CD1c-positive myeloid dendritic cell (primary cell): ENCODE results near the gene APBA1.

Experiments used
- DNase-seq: peaks from one replicate; pipeline ENCODE4 v3.0.0-alpha.2; 2016; ENCODE audit errors: extremely low spot score

Gene APBA1

GRCh38 chr9:69671879-69672595 is at the start of gene APBA1:
Gene APBA1, minus strand, starts transcription at chr9:69672371.
- DNase-seq = peak; percentile 72

DNA sequence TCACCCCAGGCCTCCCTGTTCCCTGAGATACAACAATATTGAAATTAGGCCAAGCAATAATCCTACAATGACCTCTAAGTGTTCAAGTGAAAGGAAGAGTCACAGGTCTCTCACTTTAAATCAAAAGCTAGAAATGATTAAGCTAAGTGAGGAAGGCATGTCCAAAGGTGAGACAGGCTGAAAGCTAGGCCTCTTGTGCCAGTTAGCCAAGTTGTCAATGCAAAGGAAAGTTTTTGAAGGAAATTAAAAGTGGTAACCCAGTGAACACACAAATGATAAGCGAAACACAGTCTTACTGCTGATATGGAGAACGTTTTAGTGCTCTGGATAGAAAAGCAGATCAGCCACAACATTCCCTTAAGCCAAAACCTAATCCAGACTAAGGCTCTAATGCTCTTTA is 47.8 kb upstream of the APBA1 start:
- no peak for DNase-seq

DNA sequence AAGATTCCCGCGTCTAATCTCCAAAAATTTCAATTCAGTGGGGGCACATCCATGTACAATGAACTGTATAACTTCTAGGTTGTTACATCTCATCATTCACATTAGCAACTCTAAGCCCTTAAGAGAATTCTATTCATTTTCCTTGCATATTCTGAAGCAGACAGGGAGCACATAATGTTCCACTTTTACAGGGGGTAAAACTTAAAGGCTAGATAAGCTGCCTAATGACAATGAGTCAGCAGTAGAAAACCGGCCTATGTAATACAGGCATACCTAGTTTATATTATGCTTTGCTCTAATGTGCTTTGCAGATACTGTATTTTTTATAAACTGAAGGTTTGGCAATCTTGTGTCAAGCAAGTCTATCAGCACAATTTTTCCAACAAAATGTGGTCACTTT is 47.2 kb upstream of the APBA1 start:
- DNase-seq = no peak

- no peak for DNase-seq
Observed at GRCh38 chr9:69718218-69718617, 46.0 kb upstream of the APBA1 start.

- no peak for DNase-seq
Observed at GRCh38 chr9:69715825-69716224, 43.7 kb upstream of the APBA1 start.

GRCh38 chr9:69715096-69715495 is 42.9 kb upstream of the APBA1 start:
- no peak for DNase-seq

DNA sequence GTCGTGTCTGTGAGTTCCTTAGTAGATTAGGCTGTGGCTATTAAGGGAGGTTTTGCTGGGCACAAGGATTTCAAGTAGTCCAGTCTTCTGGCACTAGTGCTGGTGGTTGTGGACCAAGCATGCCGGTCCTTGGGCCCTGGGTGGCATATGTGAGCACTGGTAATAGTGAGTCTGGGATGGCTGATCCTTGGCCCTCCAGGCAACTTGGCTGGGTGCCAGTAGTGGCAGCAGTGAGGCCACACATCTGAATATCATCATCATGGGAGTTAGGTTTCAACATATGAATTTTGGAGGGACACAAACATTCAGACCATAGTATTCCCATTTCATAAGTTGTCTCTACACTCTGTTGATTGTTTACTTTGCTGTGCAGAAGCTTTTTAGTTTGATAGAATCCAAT is 25.3 kb upstream of the APBA1 start:
- no peak for DNase-seq

DNA sequence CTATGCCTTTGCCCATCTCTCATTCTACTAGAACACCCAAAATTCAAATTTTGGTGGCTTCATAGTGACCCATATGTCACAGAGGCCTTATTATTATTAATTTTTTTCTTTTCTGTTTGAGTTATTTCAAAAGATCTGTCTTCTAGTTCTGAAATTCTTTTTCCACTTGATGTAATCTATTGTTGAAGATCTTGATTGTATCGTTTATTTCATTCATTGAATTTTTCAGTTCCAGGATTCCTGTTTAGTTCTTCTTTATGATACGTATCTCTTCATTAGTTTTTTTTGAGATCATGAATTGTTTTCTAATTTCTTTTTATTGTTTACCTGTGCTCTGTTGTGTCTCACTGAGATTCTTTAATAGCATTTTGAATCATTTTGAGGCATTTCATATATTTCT is 24.6 kb upstream of the APBA1 start:
- DNase-seq = no peak

- no peak for DNase-seq
Observed at GRCh38 chr9:69689991-69690538, 17.9 kb upstream of the APBA1 start.

DNA sequence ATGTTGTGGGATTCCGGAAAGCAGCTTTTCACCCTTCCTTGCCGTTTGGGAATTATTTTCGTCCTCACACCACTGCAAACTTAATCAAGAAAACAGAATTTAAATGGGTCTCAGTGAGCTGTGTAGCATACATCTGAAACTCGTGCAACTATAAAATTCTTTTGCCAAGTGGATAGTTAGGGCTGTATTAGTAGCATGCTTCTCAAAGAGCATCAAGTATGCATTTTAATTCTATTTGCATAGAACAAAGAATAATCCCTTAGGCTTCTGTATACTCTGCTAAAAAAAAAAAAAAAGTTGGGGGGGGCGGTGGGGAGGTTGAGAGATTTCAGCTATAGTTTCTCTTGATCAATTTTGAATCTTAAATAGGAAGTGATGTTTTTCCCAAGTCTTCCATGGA is 11.8 kb upstream of the APBA1 start:
- DNase-seq = no peak

- DNase-seq = no peak
Observed at GRCh38 chr9:69678843-69679538, 6.8 kb upstream of the APBA1 start.

GRCh38 chr9:69677931-69678330 is 5.8 kb upstream of the APBA1 start:
- DNase-seq = no peak

DNA sequence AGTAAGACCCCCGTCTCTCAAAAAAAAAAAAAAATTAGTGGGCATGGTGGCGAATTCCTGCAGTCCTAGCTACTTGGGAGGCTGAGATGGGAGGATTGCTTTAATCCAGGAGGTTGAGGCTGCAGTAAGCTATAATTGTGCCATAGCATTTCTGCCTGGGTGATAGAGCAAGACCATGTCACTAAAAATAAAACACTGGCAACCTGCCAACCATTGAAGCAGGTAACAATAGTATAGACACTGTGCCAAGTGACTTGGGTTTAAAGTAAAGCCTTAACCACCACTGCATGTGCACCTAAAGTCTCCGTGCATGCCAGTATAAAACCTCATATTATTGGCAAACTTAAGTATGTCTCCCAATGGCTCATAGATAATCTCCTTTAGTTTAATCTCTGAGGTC is 3.4 kb upstream of the APBA1 start:
- DNase-seq = no peak

DNA sequence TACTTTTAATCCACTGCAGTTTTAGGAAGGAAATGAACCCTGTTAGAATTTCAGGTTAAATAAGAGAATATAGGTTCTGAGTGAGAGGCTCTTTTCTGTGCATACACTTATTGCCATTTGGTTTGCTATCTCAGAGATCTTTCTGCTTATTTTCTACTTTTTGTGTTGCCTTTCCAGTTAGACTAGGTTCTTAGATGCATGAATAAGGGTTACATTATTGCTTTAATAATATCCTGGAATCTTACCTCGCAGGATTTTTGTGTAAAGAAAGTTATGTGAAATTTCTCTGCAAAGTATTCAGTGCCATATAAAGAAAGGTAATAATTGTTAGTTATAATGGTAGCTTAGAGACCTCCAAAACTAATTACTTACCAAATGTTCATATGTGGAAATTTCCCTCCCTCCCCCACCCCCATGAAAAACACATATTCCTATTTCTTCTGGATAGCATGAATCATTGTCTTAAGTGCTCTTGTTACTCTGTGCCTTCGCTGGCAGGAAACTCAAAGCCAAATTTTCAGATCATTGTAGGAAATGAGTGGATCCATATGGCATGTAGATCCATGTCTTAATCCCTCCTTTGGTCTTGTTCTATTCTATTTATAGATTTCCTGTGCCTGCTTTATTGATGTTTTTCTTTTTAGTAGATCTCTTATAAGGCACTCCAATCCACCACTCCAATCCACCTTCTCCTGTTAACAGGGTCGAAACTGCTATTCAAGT is 2.7 kb upstream of the APBA1 start:
- no peak for DNase-seq

DNA sequence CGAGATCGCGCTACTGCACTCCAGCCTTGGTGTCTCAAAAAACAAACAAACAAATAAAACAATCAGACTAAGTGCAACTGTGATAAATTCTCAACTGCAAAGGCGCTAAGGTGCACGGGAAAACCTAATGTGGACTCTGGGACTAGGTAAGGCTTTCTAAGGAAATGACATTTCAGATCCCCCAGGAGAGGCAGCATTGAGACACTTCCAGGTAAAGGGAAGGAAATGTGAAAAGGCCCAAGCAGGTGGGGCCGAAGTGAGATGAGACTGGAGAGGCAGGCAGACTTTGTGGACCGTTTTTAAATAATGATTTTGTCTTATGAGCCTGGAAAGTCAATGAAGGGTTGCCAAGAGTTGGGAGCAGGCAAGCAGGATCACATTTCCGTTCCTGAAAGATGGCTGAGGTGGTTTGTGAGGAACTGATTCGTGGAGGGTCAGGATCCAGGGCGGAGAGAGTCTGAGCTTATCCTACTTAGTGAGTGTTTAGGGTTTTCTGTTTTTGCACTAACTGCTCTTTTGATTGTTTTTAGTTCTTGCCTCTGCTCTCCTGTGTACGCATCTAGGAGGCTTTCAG is 2.0 kb upstream of the APBA1 start:
- DNase-seq = no peak

- DNase-seq = no peak
Observed at GRCh38 chr9:69673311-69673640, 1.1 kb upstream of the APBA1 start.

GRCh38 chr9:69672596-69673310 is 582 bp upstream of the APBA1 start:
- peak; percentile 87 for DNase-seq

DNA sequence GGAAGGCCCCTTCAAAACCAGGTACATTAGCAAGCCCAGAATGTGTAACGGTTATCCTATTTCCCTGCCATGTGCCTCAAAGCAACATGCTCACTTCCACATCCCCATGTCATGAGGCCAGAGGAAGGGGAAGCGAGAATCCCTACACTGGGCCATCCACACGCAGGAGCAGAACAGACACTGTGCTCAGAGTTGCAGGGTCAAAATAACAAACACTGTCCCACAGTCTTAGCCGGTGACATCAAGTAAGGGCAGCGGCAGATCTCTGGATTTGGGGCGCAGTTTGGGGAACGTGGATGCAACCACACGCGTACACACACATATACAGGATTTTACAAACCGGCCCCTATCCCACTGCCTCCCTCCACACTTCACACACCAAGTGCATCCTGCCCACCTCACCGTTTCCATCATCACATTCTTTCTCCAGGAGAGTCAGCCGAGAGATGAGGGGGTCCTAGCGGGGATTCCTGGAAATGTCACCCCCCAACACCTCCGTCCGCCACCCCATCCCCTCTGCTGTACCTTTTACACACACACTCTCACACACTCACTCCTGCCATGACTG is 776 bp downstream of the APBA1 start:
- peak; percentile 80 for DNase-seq

DNA sequence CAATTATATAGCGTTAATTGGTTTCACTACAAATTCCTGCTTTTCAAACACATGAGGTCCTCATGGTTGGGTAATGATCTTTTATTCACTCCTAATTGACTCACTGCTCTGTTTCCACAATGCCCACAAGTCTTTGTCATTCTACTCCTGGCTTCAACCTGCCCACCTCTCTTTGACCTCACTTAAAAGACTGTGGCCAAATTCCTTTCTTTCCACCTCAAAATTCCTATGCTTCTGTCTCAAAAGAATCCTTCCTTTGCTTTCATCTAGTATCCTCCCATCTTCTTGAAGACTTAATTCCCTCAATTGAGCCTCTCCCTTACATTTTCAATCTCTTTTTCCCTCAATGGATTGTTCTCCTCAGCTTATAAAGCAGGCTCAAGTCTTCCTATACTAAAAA is 4.9 kb downstream of the APBA1 start:
- DNase-seq = no peak

GRCh38 chr9:69660304-69660703 is 11.9 kb downstream of the APBA1 start:
- DNase-seq = no peak

DNA sequence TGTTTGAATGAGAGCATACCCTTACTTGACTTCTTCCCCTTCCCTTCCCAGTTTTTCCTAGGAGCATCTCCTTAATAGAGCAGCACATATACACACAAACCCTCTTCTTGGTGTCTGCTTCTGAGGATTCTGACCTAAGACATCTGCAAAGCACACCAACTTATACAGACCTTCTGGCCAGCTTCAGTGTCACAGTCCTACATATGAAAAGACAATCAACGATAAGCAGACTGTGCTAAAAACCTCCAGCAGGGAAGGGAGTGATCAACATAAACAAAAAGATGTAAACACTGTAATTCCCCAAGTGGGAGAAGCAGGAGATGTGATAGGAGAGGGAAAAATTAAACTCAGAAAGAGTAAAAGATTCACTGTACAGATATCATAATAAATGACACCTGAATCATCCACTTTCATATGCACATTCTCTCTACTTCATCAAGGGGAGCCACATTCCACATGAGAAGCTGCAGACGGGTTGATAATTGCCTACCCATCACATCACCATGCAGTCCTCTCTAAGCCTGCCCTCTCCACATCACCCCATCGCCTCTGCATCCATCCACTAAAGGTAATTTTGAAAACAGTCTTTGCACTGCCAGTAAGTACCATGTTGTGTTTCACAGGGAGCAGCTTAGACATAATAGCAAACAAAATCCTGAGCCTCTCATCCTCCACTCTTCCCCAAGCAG is 13.0 kb downstream of the APBA1 start:
- DNase-seq = no peak
